ENCODE measurements around the gene SRRM4.
"Not testable (repeated sequence)": the region's sequence is repeated elsewhere in the genome, so short reads cannot be mapped to it uniquely, and the experiment has no call there.

Gene SRRM4

DNA sequence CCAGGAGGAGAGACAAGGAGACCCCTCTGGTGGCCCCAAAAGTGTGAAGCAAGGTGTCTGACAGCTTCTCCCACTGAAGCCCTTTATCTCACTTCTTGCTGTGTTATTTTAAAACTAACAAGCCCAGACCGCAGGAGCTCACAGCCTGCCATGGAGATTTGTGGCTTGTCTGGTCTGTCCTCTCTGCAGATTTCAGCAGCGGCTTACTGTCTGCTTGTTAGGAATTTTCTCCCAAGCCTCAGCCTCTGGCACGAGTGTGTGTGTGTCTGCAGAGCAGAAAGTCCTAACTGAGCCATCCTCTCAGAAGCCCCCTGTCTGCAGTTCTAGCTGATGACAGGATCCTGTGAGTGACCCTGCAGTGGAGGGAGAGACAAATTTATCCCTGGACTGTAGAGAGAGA is 109.5 kb downstream of the SRRM4 start:
- TF ChIP-seq CTCF (IDR thresholded peaks at IDR 0.05; ENCODE audit: borderline replicate concordance, insufficient read depth, low read depth, low read length) = no peak
- no peak overlapping the region for H3K4me3 ChIP-seq (ENCODE audit: low read depth, low read length)

GRCh38 chr12:119096429-119097202 is 115.3 kb downstream of the SRRM4 start:
- no peak for TF ChIP-seq CTCF (IDR thresholded peaks at IDR 0.05; ENCODE audit: borderline replicate concordance, insufficient read depth, low read depth, low read length)
- H3K4me3 ChIP-seq (ENCODE audit: low read depth, low read length) = no peak overlapping the region

DNA sequence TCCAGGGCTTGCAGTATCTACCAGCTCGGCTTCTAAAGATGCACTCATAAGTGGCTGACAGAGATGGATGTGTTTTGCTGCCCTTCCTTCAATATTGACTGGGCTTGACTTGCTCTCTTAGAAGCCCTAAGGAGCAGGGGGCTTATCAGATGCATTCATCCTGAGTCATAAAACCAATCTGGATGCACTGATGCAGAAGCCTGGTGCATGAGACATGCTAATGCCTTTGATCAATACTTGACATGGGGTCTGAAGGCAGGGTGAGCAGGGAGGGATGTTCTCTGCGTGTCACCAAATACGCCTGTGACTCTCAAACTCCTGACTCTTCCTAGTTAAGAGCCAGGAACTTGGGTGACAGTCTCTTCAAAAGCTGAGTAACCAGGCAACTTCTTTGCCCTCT is 119.6 kb downstream of the SRRM4 start:
- H3K4me3 ChIP-seq (ENCODE audit: low read depth, low read length) = no peak overlapping the region
- no peak for TF ChIP-seq CTCF (IDR thresholded peaks at IDR 0.05; ENCODE audit: borderline replicate concordance, insufficient read depth, low read depth, low read length)

DNA sequence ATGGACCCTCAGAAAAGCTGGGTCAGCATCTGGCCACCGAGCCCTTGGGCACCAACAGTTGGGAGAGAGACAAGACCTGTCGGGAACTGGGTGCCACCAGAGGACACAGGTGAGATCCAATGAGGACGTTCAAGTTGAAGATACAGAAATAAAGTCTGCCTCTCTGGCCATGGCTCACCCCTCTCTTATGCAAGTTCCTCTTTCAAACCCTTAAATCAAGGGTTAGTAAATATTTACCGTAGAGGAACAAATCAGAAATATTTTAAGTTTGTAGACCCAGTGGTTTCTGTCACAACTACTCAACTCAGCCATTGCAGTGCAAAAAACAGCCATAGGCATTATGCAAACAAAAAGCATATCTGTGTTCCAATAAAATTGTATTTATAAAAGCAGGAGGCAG is 120.9 kb downstream of the SRRM4 start:
- no peak overlapping the region for H3K4me3 ChIP-seq (ENCODE audit: low read depth, low read length)

GRCh38 chr12:119102714-119103113 is 121.4 kb downstream of the SRRM4 start:
- no peak for TF ChIP-seq CTCF (IDR thresholded peaks at IDR 0.05; ENCODE audit: borderline replicate concordance, insufficient read depth, low read depth, low read length)
- H3K4me3 ChIP-seq (ENCODE audit: low read depth, low read length) = no peak overlapping the region

More for the DNA sequence above, 120.9 kb downstream of the SRRM4 start:
- no peak for TF ChIP-seq CTCF (IDR thresholded peaks at IDR 0.05; ENCODE audit: borderline replicate concordance, insufficient read depth, low read depth, low read length)

DNA sequence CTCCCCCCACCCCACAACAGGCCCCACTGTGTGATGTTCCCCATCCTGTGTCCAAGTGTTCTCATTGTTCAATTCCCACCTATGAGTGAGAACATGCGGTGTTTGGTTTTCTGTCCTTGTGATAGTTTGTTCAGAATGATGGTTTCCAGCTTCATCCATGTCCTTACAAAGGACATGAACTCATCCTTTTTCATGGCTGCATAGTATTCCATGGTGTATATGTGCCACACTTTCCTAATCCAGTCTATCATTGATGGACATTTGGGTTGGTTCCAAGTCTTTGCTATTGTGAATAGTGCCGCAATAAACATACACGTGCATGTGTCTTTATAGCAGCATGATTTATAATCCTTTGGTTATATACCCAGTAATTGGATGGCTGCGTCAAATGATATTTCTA is 123.6 kb downstream of the SRRM4 start:
- not testable (repeated sequence) for H3K4me3 ChIP-seq (ENCODE audit: low read depth, low read length)

DNA sequence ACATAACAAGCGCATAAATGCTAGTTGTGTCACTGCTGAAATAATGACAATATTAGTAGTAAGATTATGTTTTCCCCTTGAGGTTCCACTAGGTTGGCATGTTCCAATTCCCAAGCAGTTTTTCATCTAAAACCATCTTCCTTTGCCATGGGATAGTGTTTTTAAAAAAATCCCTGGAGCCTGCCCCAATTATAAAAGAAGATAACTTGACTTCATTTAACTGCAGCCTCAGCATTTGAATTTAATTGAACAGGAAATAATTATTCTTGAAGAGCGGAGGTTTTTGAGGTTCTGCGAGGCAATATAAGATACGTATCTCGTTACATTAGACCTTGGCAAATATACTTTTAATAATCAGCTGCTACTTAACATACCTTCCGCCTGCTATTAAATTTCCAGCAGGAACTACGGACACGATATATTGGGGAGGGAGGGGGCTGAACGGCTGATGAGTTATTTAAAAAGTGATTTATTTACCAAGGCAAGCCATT is 132.2 kb downstream of the SRRM4 start:
- no peak overlapping the region for H3K4me3 ChIP-seq (ENCODE audit: low read depth, low read length)
- TF ChIP-seq CTCF (IDR thresholded peaks at IDR 0.05; ENCODE audit: borderline replicate concordance, insufficient read depth, low read depth, low read length) = no peak
